ENCODE data around the gene TAF1C.

- TF ChIP-seq CTCF (IDR thresholded peaks at IDR 0.05) (no peak), POLR2AphosphoS5 (IDR thresholded peaks at IDR 0.05) (no peak), POLR2A (IDR thresholded peaks at IDR 0.05) (no peak)
Observed at GRCh38 chr16:84225126-84225525, 38.3 kb upstream of the TAF1C start.
